Measurements from ENCODE around the gene YEATS4.
A peak's percentile ranks its signal among the peaks of the same experiment; 100 is the strongest.
"Not testable (repeated sequence)": the region's sequence is repeated elsewhere in the genome, so short reads cannot be mapped to it uniquely, and the experiment has no call there.

Gene YEATS4

GRCh38 chr12:69359531-69360347 lies at the start of gene YEATS4:
TSS of gene YEATS4 (plus strand) at chr12:69359743. CDS start at chr12:69359973, 230 bp downstream.
- peak within 1 kb of the TSS; percentile 84 for H3K27ac ChIP-seq (ENCODE audit: low read length)
- peak within 1 kb of the TSS; percentile 83 for H3K4me3 ChIP-seq (ENCODE audit: low read length)
- H3K4me1 ChIP-seq (ENCODE audit: insufficient read depth, low read length) = peaks cover 3% of the 10 kb centered on the region; the same call in 1 of the 2 replicates
- no peaks in the 10 kb centered on the region for H3K9me3 ChIP-seq (ENCODE audit: insufficient read depth, low read depth, low read length)
- peaks cover 29% of the 10 kb centered on the region for H3K36me3 ChIP-seq (ENCODE audit: insufficient read depth, low read depth, low read length)
- H3K9ac ChIP-seq (ENCODE audit: low read depth, low read length) = peak within 1 kb of the TSS; percentile 87
- H3K27me3 ChIP-seq (ENCODE audit: insufficient read depth, low read length) = no peaks in the 10 kb centered on the region

GRCh38 chr12:69313209-69313608 lies 46.3 kb upstream of the YEATS4 start:
- no peaks in the 10 kb centered on the region for H3K27me3 ChIP-seq (ENCODE audit: insufficient read depth, low read length)
- H3K9ac ChIP-seq (ENCODE audit: low read depth, low read length) = no peak overlapping the region
- no peaks in the 10 kb centered on the region for H3K36me3 ChIP-seq (ENCODE audit: insufficient read depth, low read depth, low read length)
- no peak overlapping the region for H3K4me3 ChIP-seq (ENCODE audit: low read length)
- no peaks in the 10 kb centered on the region for H3K4me1 ChIP-seq (ENCODE audit: insufficient read depth, low read length)
- H3K9me3 ChIP-seq (ENCODE audit: insufficient read depth, low read depth, low read length) = peaks cover 14% of the 10 kb centered on the region; the same call in 1 of the 2 replicates
- H3K27ac ChIP-seq (ENCODE audit: low read length) = no peak overlapping the region

- not testable (repeated sequence) for H3K4me3 ChIP-seq (ENCODE audit: low read length); H3K4me1 ChIP-seq (ENCODE audit: insufficient read depth, low read length); H3K27me3 ChIP-seq (ENCODE audit: insufficient read depth, low read length); H3K27ac ChIP-seq (ENCODE audit: low read length); H3K36me3 ChIP-seq (ENCODE audit: insufficient read depth, low read depth, low read length); H3K9ac ChIP-seq (ENCODE audit: low read depth, low read length)
- H3K9me3 ChIP-seq (ENCODE audit: insufficient read depth, low read depth, low read length) = peaks cover 14% of the 10 kb centered on the region; the same call in 1 of the 2 replicates
These were observed 42.8 kb upstream of the YEATS4 start for GRCh38 chr12:69316784-69317183.

- H3K36me3 ChIP-seq (ENCODE audit: insufficient read depth, low read depth, low read length) = not testable (repeated sequence)
These were observed 42.3 kb upstream of the YEATS4 start for GRCh38 chr12:69317233-69317632.

GRCh38 chr12:69318225-69318624 lies 41.3 kb upstream of the YEATS4 start:
- no peaks in the 10 kb centered on the region for H3K36me3 ChIP-seq (ENCODE audit: insufficient read depth, low read depth, low read length)
- no peaks in the 10 kb centered on the region for H3K27me3 ChIP-seq (ENCODE audit: insufficient read depth, low read length)
- peaks cover 14% of the 10 kb centered on the region; the same call in 1 of the 2 replicates for H3K9me3 ChIP-seq (ENCODE audit: insufficient read depth, low read depth, low read length)
- H3K4me3 ChIP-seq (ENCODE audit: low read length) = no peak overlapping the region
- H3K4me1 ChIP-seq (ENCODE audit: insufficient read depth, low read length) = peaks cover 5% of the 10 kb centered on the region; the same call in 1 of the 2 replicates
- no peak overlapping the region for H3K27ac ChIP-seq (ENCODE audit: low read length)
- H3K9ac ChIP-seq (ENCODE audit: low read depth, low read length) = no peak overlapping the region

More at GRCh38 chr12:69317233-69317632, 42.3 kb upstream of the YEATS4 start:
- H3K4me3 ChIP-seq (ENCODE audit: low read length); H3K4me1 ChIP-seq (ENCODE audit: insufficient read depth, low read length); H3K27me3 ChIP-seq (ENCODE audit: insufficient read depth, low read length); H3K9ac ChIP-seq (ENCODE audit: low read depth, low read length); H3K27ac ChIP-seq (ENCODE audit: low read length): not testable (repeated sequence)
- H3K9me3 ChIP-seq (ENCODE audit: insufficient read depth, low read depth, low read length) = peaks cover 14% of the 10 kb centered on the region; the same call in 1 of the 2 replicates

- H3K4me1 ChIP-seq (ENCODE audit: insufficient read depth, low read length) = peaks cover 5% of the 10 kb centered on the region; the same call in 1 of the 2 replicates
- no peak overlapping the region for H3K4me3 ChIP-seq (ENCODE audit: low read length)
- no peak overlapping the region for H3K27ac ChIP-seq (ENCODE audit: low read length)
- no peaks in the 10 kb centered on the region for H3K27me3 ChIP-seq (ENCODE audit: insufficient read depth, low read length)
- no peaks in the 10 kb centered on the region for H3K36me3 ChIP-seq (ENCODE audit: insufficient read depth, low read depth, low read length)
- H3K9ac ChIP-seq (ENCODE audit: low read depth, low read length) = no peak overlapping the region
- H3K9me3 ChIP-seq (ENCODE audit: insufficient read depth, low read depth, low read length) = 0 out of 2 replicates have a peak, but pooled peaks cover 6% of the 10 kb centered on the region
These were observed 38.2 kb upstream of the YEATS4 start for GRCh38 chr12:69321351-69321750.

- Histone ChIP-seq H3K9me3 (ENCODE audit: insufficient read depth, low read depth, low read length) (no peaks in the 10 kb centered on the region), H3K27me3 (ENCODE audit: insufficient read depth, low read length) (no peaks in the 10 kb centered on the region), H3K9ac (ENCODE audit: low read depth, low read length) (no peak overlapping the region), H3K36me3 (ENCODE audit: insufficient read depth, low read depth, low read length) (no peaks in the 10 kb centered on the region), H3K27ac (ENCODE audit: low read length) (no peak overlapping the region), H3K4me3 (ENCODE audit: low read length) (no peak overlapping the region), H3K4me1 (ENCODE audit: insufficient read depth, low read length) (peaks cover 19% of the 10 kb centered on the region; the same call in 1 of the 2 replicates)
These were observed 34.6 kb upstream of the YEATS4 start for GRCh38 chr12:69324797-69325466.

- Histone ChIP-seq H3K4me1 (ENCODE audit: insufficient read depth, low read length) (peaks cover 29% of the 10 kb centered on the region; the same call in 1 of the 2 replicates), H3K27me3 (ENCODE audit: insufficient read depth, low read length) (no peaks in the 10 kb centered on the region), H3K9me3 (ENCODE audit: insufficient read depth, low read depth, low read length) (no peaks in the 10 kb centered on the region), H3K27ac (ENCODE audit: low read length) (no peak overlapping the region), H3K9ac (ENCODE audit: low read depth, low read length) (no peak overlapping the region), H3K36me3 (ENCODE audit: insufficient read depth, low read depth, low read length) (no peaks in the 10 kb centered on the region), H3K4me3 (ENCODE audit: low read length) (no peak overlapping the region)
These were observed 31.1 kb upstream of the YEATS4 start for GRCh38 chr12:69328426-69328825.

- Histone ChIP-seq H3K9me3 (ENCODE audit: insufficient read depth, low read depth, low read length) (no peaks in the 10 kb centered on the region), H3K27ac (ENCODE audit: low read length) (no peak overlapping the region), H3K4me3 (ENCODE audit: low read length) (no peak overlapping the region), H3K27me3 (ENCODE audit: insufficient read depth, low read length) (no peaks in the 10 kb centered on the region), H3K9ac (ENCODE audit: low read depth, low read length) (peak overlapping the region; percentile 72; the same call in 1 of the 2 replicates), H3K4me1 (ENCODE audit: insufficient read depth, low read length) (peaks cover 29% of the 10 kb centered on the region; the same call in 1 of the 2 replicates), H3K36me3 (ENCODE audit: insufficient read depth, low read depth, low read length) (no peaks in the 10 kb centered on the region)
These were observed 29.7 kb upstream of the YEATS4 start for GRCh38 chr12:69329669-69330428.

- H3K27ac ChIP-seq (ENCODE audit: low read length) = peak overlapping the region; percentile 95
- no peaks in the 10 kb centered on the region for H3K27me3 ChIP-seq (ENCODE audit: insufficient read depth, low read length)
These were observed 28.8 kb upstream of the YEATS4 start for GRCh38 chr12:69330475-69331473.

More at GRCh38 chr12:69330475-69331473, 28.8 kb upstream of the YEATS4 start:
- H3K36me3 ChIP-seq (ENCODE audit: insufficient read depth, low read depth, low read length) = no peaks in the 10 kb centered on the region
- no peaks in the 10 kb centered on the region for H3K9me3 ChIP-seq (ENCODE audit: insufficient read depth, low read depth, low read length)
- peak overlapping the region; percentile 67 for H3K4me3 ChIP-seq (ENCODE audit: low read length)
- peak overlapping the region; percentile 72; the same call in 1 of the 2 replicates for H3K9ac ChIP-seq (ENCODE audit: low read depth, low read length)
- peaks cover 29% of the 10 kb centered on the region; the same call in 1 of the 2 replicates for H3K4me1 ChIP-seq (ENCODE audit: insufficient read depth, low read length)

All from iPS-20b (cell line).